ENCODE results near the gene KRT32.

The KRT32 gene

GRCh38 chr17:41492351-41492750 lies 25.2 kb upstream of the KRT32 start:
- DNase-seq (ENCODE audit: low read depth): no peak

GRCh38 chr17:41491476-41491875 lies 24.3 kb upstream of the KRT32 start:
- no peak for DNase-seq (ENCODE audit: low read depth)

GRCh38 chr17:41490000-41490990 lies 23.1 kb upstream of the KRT32 start:
- no peak for DNase-seq (ENCODE audit: low read depth)

- no peak for DNase-seq (ENCODE audit: low read depth)
Measured at GRCh38 chr17:41489531-41489930, 22.3 kb upstream of the KRT32 start, which contains the start of gene KRT36. Gene KRT36 (minus strand): TSS chr17:41489910. CDS start chr17:41489864, 46 bp downstream.

GRCh38 chr17:41486809-41487530 lies 19.8 kb upstream of the KRT32 start:
- DNase-seq (ENCODE audit: low read depth): no peak

- no peak for DNase-seq (ENCODE audit: low read depth)
Measured at GRCh38 chr17:41486316-41486715, 19.1 kb upstream of the KRT32 start.

GRCh38 chr17:41484920-41485904 lies 18.0 kb upstream of the KRT32 start:
- no peak for DNase-seq (ENCODE audit: low read depth)

- no peak for DNase-seq (ENCODE audit: low read depth)
Measured at GRCh38 chr17:41483991-41484826, 17.0 kb upstream of the KRT32 start.

GRCh38 chr17:41483531-41483930 lies 16.3 kb upstream of the KRT32 start:
- DNase-seq (ENCODE audit: low read depth): no peak

- no peak for DNase-seq (ENCODE audit: low read depth)
Measured at GRCh38 chr17:41481036-41481435, 13.8 kb upstream of the KRT32 start, which contains the start of gene KRT35. Gene KRT35 (minus strand): TSS chr17:41481151. CDS start chr17:41481097, 54 bp downstream.

- no peak for DNase-seq (ENCODE audit: low read depth)
Measured at GRCh38 chr17:41480581-41480980, 13.4 kb upstream of the KRT32 start.

GRCh38 chr17:41480136-41480535 lies 12.9 kb upstream of the KRT32 start:
- DNase-seq (ENCODE audit: low read depth): no peak

- DNase-seq (ENCODE audit: low read depth): no peak
Measured at GRCh38 chr17:41478237-41478636, 11.1 kb upstream of the KRT32 start.

GRCh38 chr17:41476866-41477815 lies 10.0 kb upstream of the KRT32 start:
- DNase-seq (ENCODE audit: low read depth): no peak

- DNase-seq (ENCODE audit: low read depth): no peak
Measured at GRCh38 chr17:41475421-41475820, 8.2 kb upstream of the KRT32 start.

GRCh38 chr17:41474863-41475262 lies 7.7 kb upstream of the KRT32 start:
- no peak for DNase-seq (ENCODE audit: low read depth)

GRCh38 chr17:41468346-41468745 lies 1.2 kb upstream of the KRT32 start:
- DNase-seq (ENCODE audit: low read depth): no peak

- no peak for DNase-seq (ENCODE audit: low read depth)
Measured at GRCh38 chr17:41467561-41467960, 375 bp upstream of the KRT32 start.

- DNase-seq (ENCODE audit: low read depth): no peak
Measured at GRCh38 chr17:41464682-41465081, 2.5 kb downstream of the KRT32 start.

GRCh38 chr17:41464173-41464572 lies 3.0 kb downstream of the KRT32 start:
- no peak for DNase-seq (ENCODE audit: low read depth)

Measured in activated T-helper 1 cell treated with Interleukin-2 at 50 U/mL for 16 hours (primary cell).